K562 (cell line): ENCODE results near the gene ADCY5. TPM values are rescaled to one million over a fixed set of nuclear protein-coding genes. Genes with fewer than 3 reads are reported as not detected.

Experiments
- ATAC-seq: fragments of 200-7000 bp; cut with Tn5 transposase; 3 replicates; pipeline ENCODE4 v1.9.1; 2020; ENCODE audit warnings: moderate library complexity
- BruUV-seq: library from RNA; stranded (reverse); fragments of 400-500 nt; replicated peaks from 2 replicates; lab custom pipeline; 2021; lab: Mats Ljungman, UMichigan
- CTCF ChIA-PET: fragments of 300-600 bp; formaldehyde crosslinking; extraction: SDS; loops from one replicate; lab custom pipeline; 2021; ENCODE audit warnings: low intra/inter-chr PET ratio; lab: Yijun Ruan, JAX
- POLR2A ChIA-PET: fragments of 300-600, 350-650 bp; sonication (Branson Sonifier 250); formaldehyde crosslinking; extraction: SDS; loops from one replicate; lab custom pipeline; 2021; ENCODE audit warnings: antibody characterized with exemption, inconsistent platforms; lab: Yijun Ruan, JAX
- DNase-seq, 4 experiments: peaks; one replicate each; pipeline versions ENCODE4 v3.0.0 to v3.0.0-alpha.2; 2011 to 2018; ENCODE audit warnings: low spot score in 3 of 4, mixed read lengths in 3 of 4; ENCODE audit errors: extremely low read depth in 1 of 4
- FAIRE-seq: peaks from 2 replicates; lab custom pipeline; 2011; peaks lifted over from hg19 to GRCh38; lab: Jason Lieb, UNC
- H2AFZ ChIP-seq: 2 replicates; pipeline ENCODE4 v1.6.0; 2011; ENCODE audit warnings: low read depth, low read length, control low read depth, inconsistent platforms
- H3K27ac ChIP-seq: fragments of 200-600 bp; 3 replicates; pipeline ENCODE4 v1.8.0; 2011; ENCODE audit warnings: low read depth, mild to moderate bottlenecking, control low read depth, inconsistent platforms, low read length, moderate library complexity, mixed read lengths; ENCODE audit errors: extremely low read depth
- H3K27me3 ChIP-seq, 2 experiments: fragments of 300-600 bp in 1 of 2; 2 replicates in 1 of 2; 3 replicates in 1 of 2; pipeline versions ENCODE4 v1.6.0 to v1.8.0; 2011; ENCODE audit warnings: inconsistent platforms in 2 of 2, low read length in 2 of 2, mild to moderate bottlenecking in 1 of 2, mixed read lengths in 1 of 2, moderate library complexity in 1 of 2; ENCODE audit not compliant: control insufficient read depth in 2 of 2, insufficient read depth in 2 of 2
- H3K36me3 ChIP-seq: fragments of 300-600 bp; 3 replicates; pipeline ENCODE4 v1.8.0; 2011; ENCODE audit warnings: mild to moderate bottlenecking, low read length, inconsistent platforms; ENCODE audit not compliant: control insufficient read depth, insufficient read depth
- H3K4me1 ChIP-seq, 2 experiments: fragments of 200-600 bp in 1 of 2; replicated peaks in 1 of 2; 2 replicates in 1 of 2; 3 replicates in 1 of 2; pipeline versions ENCODE4 v1.5.1 to v1.8.0; 2011; ENCODE audit warnings: inconsistent platforms in 2 of 2, low read length in 2 of 2, mild to moderate bottlenecking in 1 of 2, mixed read lengths in 1 of 2, moderate library complexity in 1 of 2; ENCODE audit not compliant: control insufficient read depth in 2 of 2, insufficient read depth in 2 of 2
- H3K4me2 ChIP-seq: 2 replicates; pipeline ENCODE4 v1.6.1; 2011; ENCODE audit warnings: low read length, control low read depth, inconsistent platforms, mixed read lengths; ENCODE audit not compliant: insufficient read depth
- H3K4me3 ChIP-seq: fragments of 200-600 bp; sonication (generic), shearing (Covaris generic); 2 replicates; pipeline ENCODE4 v1.5.1; 2016; ENCODE audit warnings: control low read depth, inconsistent platforms
- H3K79me2 ChIP-seq: fragments of 200-600 bp; 3 replicates; pipeline ENCODE4 v1.8.0; 2011; ENCODE audit warnings: low read length, inconsistent platforms; ENCODE audit not compliant: control insufficient read depth, insufficient read depth
- H3K9ac ChIP-seq, 2 experiments: 2 replicates each; pipeline versions ENCODE4 v1.6.0 to v1.6.1; 2011; ENCODE audit warnings: low read depth in 2 of 2, low read length in 2 of 2, control low read depth in 1 of 2, inconsistent platforms in 1 of 2, mild to moderate bottlenecking in 1 of 2, mixed read lengths in 1 of 2; ENCODE audit not compliant: insufficient read depth in 1 of 2
- H3K9me1 ChIP-seq: one replicate; pipeline ENCODE4 v1.6.0; 2011; ENCODE audit warnings: inconsistent platforms, mild to moderate bottlenecking, low read length, moderate library complexity; ENCODE audit not compliant: control insufficient read depth, insufficient read depth
- H3K9me3 ChIP-seq: replicated peaks from 2 replicates; pipeline ENCODE4 v1.5.1; 2011; ENCODE audit warnings: low read depth, low read length, inconsistent platforms; ENCODE audit not compliant: control insufficient read depth, insufficient read depth
- H4K20me1 ChIP-seq: replicated peaks from 2 replicates; pipeline ENCODE4 v1.6.1; 2011; ENCODE audit warnings: low read length, inconsistent platforms, mixed read lengths; ENCODE audit not compliant: control insufficient read depth, insufficient read depth
- ESRRA ChIP-seq: fragments of 450-650 bp; IDR thresholded peaks from 2 replicates; pipeline ENCODE4 v1.6.1; 2014; ENCODE audit warnings: low read depth, mild to moderate bottlenecking, moderate library complexity, borderline replicate concordance
- MAFK ChIP-seq: IDR thresholded peaks from 2 replicates; pipeline ENCODE4 v1.6.1; 2011; ENCODE audit warnings: low read length, improper control_type of control experiment
- MED1 ChIP-seq: sonication (generic); formaldehyde crosslinking; IDR thresholded peaks from 2 replicates; pipeline ENCODE4 v1.8.1; 2023; ENCODE audit warnings: missing genetic modification reagents, borderline replicate concordance
- OTX1 ChIP-seq: fragments of 450-650 bp; formaldehyde crosslinking; IDR thresholded peaks from 2 replicates; pipeline ENCODE4 v1.4.0; 2022; ENCODE audit warnings: mild to moderate bottlenecking
- RBFOX2 ChIP-seq: fragments of 200-400 bp; formaldehyde crosslinking; IDR thresholded peaks from 2 replicates; pipeline ENCODE4 v1.6.1; 2017; ENCODE audit warnings: low read depth, mild to moderate bottlenecking, low read length, moderate library complexity
- RBM15 ChIP-seq: fragments of 200-400 bp; formaldehyde crosslinking; IDR thresholded peaks from 2 replicates; pipeline ENCODE4 v1.6.1; 2018; ENCODE audit warnings: mild to moderate bottlenecking, low read length, moderate library complexity; ENCODE audit not compliant: insufficient read depth
- RHOXF2B ChIP-seq: fragments of 250-450 bp; sonication (Bioruptor Pico); conservative IDR thresholded peaks from 2 replicates; pipeline ENCODE4 v1.5.1; 2021
- SMARCA4 ChIP-seq: fragments of 450-650 bp; IDR thresholded peaks from 2 replicates; pipeline ENCODE4 v1.6.1; 2016
- SMC3 ChIP-seq: conservative IDR thresholded peaks from 2 replicates; pipeline ENCODE4 v1.6.1; 2011; ENCODE audit warnings: low read depth, low read length, improper control_type of control experiment; ENCODE audit not compliant: insufficient read depth
- VEZF1 ChIP-seq: fragments of 200-800 bp; sonication (Bioruptor generic); IDR thresholded peaks from 2 replicates; pipeline ENCODE4 v1.6.1; 2017; ENCODE audit warnings: missing genetic modification characterization, missing compliant biosample characterization
- ZNF224 ChIP-seq: sonication (generic); formaldehyde crosslinking; IDR thresholded peaks from 2 replicates; pipeline ENCODE4 v1.8.0; 2022; ENCODE audit warnings: mild to moderate bottlenecking, missing genetic modification reagents
- ZNF311 ChIP-seq: fragments of 250-450 bp; sonication (Bioruptor Pico); IDR thresholded peaks from 2 replicates; pipeline ENCODE4 v1.4.0; 2020; ENCODE audit warnings: mild to moderate bottlenecking, moderate library complexity
- ZNF583 ChIP-seq: fragments of 250-450 bp; sonication (Bioruptor Pico); IDR thresholded peaks from 2 replicates; pipeline ENCODE4 v1.4.0; 2020
- ZNF76 ChIP-seq: fragments of 250-450 bp; sonication (Bioruptor Pico); IDR thresholded peaks from 2 replicates; pipeline ENCODE4 v1.4.0; 2020; ENCODE audit warnings: mild to moderate bottlenecking, moderate library complexity, borderline replicate concordance
- WGBS: fragments of 100-300 bp; shearing (Covaris generic); methylation state at CpG from one replicate; pipeline ENCODE4 v1.1.6; 2016; ENCODE audit warnings: low coverage, mixed read lengths; ENCODE audit not compliant: insufficient coverage; ENCODE audit errors: missing lambda C conversion rate; 5-methylcytosine and 5-hydroxymethylcytosine counted together
- in situ Hi-C: fragments of 300-500 bp; cut with MboI; formaldehyde crosslinking; loops from 4 replicates; pipeline ENCODE4 v1.15.0; 2018; ENCODE audit warnings: inconsistent platforms, mixed read lengths
- intact Hi-C: fragments of 100-400 bp; cut with micrococcal nuclease; formaldehyde crosslinking; loops from 2 replicates; pipeline ENCODE4 v1.14.2; 2022
- polyA plus RNA-seq, 8 experiments: library from polyadenylated mRNA; depleted of rRNA in 4 of 8; stranded (reverse) in 5 of 8; unstranded in 3 of 8; fragments of >200 nt; fragmentation: Nextera tagmentation in 2 of 8; fragmentation: Illumina TruSeq in 1 of 8; extraction: Ambion mirVana in 2 of 8; extraction: Trizol in 1 of 8; gene quantifications; 2 replicates each; pipeline versions ENCODE4 v1.2.1 to v1.2.3, GENCODE V29; 2011 to 2014; ENCODE audit warnings: inconsistent platforms in 1 of 8, missing spikeins in 1 of 8
- total RNA-seq, 7 experiments: library from RNA; depleted of rRNA in 6 of 7; stranded (reverse); fragments of >200 nt in 6 of 7; fragmentation: Illumina TruSeq in 2 of 7; extraction: Trizol in 2 of 7; gene quantifications; 2 replicates each; pipeline versions ENCODE4 v1.2.1 to v1.2.3, GENCODE V29; 2011 to 2021; ENCODE audit warnings: low replicate concordance in 1 of 7

Gene ADCY5
- total and polyA plus RNA-seq, 9 of the 15 experiments (the other 6 are each of a cell fraction or from before 2014, with no cell fraction given), result under 0.01 TPM; not detected in 8

GRCh38 chr3:123439806-123440580, 8.9 kb downstream of the ADCY5 start:
- under 1% methylated on average over 9 of the region's 9 CpGs for WGBS
- intact Hi-C loops, result no loop called here
- no TSS peak for BruUV-seq

GRCh38 chr3:123432832-123433523, 15.9 kb downstream of the ADCY5 start:
- Histone ChIP-seq H3K9me1 (no peaks in the 10 kb centered on the region), H4K20me1 (no peaks in the 10 kb centered on the region), H3K9ac (no peak overlapping the region), H3K27ac (no peak overlapping the region), H3K4me1 (no peaks in the 10 kb centered on the region), H2AFZ (no peak overlapping the region), H3K4me3 (no peak overlapping the region), H3K4me2 (no peak overlapping the region), H3K9me3 (no peaks in the 10 kb centered on the region), H3K36me3 (no peaks in the 10 kb centered on the region), H3K79me2 (no peaks in the 10 kb centered on the region), H3K27me3 (peaks cover 0 to 31% of the 10 kb centered on the region in 2 experiments; a peak in 3 of 5 replicates)
- POLR2A ChIA-PET, result interaction anchor here (1.1 kb wide), 1 partner anchor 14 kb away, joined by 3 read pairs; no protein-coding TSS in a partner anchor
- ATAC-seq (no peak), FAIRE-seq (no peak), DNase-seq (no peak)
- no TSS peak for BruUV-seq
- in situ Hi-C loops (no loop called here), intact Hi-C loops (no loop called here)
- CTCF ChIA-PET, result no interaction called here
- WGBS, result 0% methylated on average over 6 of the region's 6 CpGs
- TF ChIP-seq ZNF311 (CRISPR knock-in tag) (no peak), VEZF1 (CRISPR knock-in tag) (no peak), RHOXF2B (no peak), RBFOX2 (no peak), MED1 (CRISPR knock-in tag) (no peak), ZNF224 (CRISPR knock-in tag) (no peak), ESRRA (no peak), ZNF583 (CRISPR knock-in tag) (no peak), RBM15 (no peak)

More at GRCh38 chr3:123439806-123440580, 8.9 kb downstream of the ADCY5 start:
- Histone ChIP-seq H3K4me1 (no peaks in the 10 kb centered on the region), H3K9me1 (no peaks in the 10 kb centered on the region), H3K27ac (no peak overlapping the region), H3K4me3 (no peak overlapping the region), H3K4me2 (no peak overlapping the region), H2AFZ (no peak overlapping the region), H3K36me3 (no peaks in the 10 kb centered on the region), H3K9ac (no peak overlapping the region), H3K79me2 (no peaks in the 10 kb centered on the region), H3K9me3 (no peaks in the 10 kb centered on the region), H4K20me1 (no peaks in the 10 kb centered on the region), H3K27me3 (peaks cover 0 to 31% of the 10 kb centered on the region in 2 experiments; a peak in 3 of 5 replicates)
- ATAC-seq, result no peak
- ChIA-PET POLR2A (no interaction called here), CTCF (no interaction called here)
- in situ Hi-C loops, result no loop called here
- no peak for DNase-seq
- FAIRE-seq, result no peak
- TF ChIP-seq OTX1 (CRISPR knock-in tag) (no peak), SMARCA4 (no peak), SMC3 (no peak), ZNF76 (no peak), MAFK (no peak)
